Kidney epithelial cell (primary cell): ENCODE measurements around the gene SHISA7. TPM values are rescaled to one million over a fixed set of nuclear protein-coding genes. Genes with fewer than 3 reads are reported as not detected.

ENCODE experiments used
- DNase-seq: peaks from one replicate; pipeline ENCODE4 v3.0.0-alpha.2; 2010; ENCODE audit warnings: low read depth
- H3K27me3 ChIP-seq: 2 replicates; pipeline ENCODE4 v1.6.0; 2011; ENCODE audit warnings: low read length; ENCODE audit not compliant: control insufficient read depth, insufficient read depth
- H3K36me3 ChIP-seq: 2 replicates; pipeline ENCODE4 v1.5.1; 2011; ENCODE audit warnings: low read length; ENCODE audit not compliant: control insufficient read depth, insufficient read depth
- H3K4me3 ChIP-seq: 2 replicates; pipeline ENCODE4 v1.5.1; 2011; ENCODE audit warnings: low read depth, mild to moderate bottlenecking, control low read depth, low read length
- total RNA-seq: library from RNA; depleted of rRNA; stranded (reverse); fragments of >200 nt; gene quantifications from 2 replicates; pipeline ENCODE4 v1.2.3, GENCODE V29; 2015
- TF ChIP-seq, protein P1 (sequence below): IDR thresholded peaks from 2 replicates; pipeline ENCODE4 v1.5.1; 2011; ENCODE audit warnings: mild to moderate bottlenecking, moderate library complexity, low read length, control low read depth, inconsistent platforms; ENCODE audit not compliant: insufficient read depth, poor library complexity, severe bottlenecking

Gene SHISA7
- total RNA-seq, 1 donor from 2014 or later = not detected

- TF ChIP-seq, protein P1, sequence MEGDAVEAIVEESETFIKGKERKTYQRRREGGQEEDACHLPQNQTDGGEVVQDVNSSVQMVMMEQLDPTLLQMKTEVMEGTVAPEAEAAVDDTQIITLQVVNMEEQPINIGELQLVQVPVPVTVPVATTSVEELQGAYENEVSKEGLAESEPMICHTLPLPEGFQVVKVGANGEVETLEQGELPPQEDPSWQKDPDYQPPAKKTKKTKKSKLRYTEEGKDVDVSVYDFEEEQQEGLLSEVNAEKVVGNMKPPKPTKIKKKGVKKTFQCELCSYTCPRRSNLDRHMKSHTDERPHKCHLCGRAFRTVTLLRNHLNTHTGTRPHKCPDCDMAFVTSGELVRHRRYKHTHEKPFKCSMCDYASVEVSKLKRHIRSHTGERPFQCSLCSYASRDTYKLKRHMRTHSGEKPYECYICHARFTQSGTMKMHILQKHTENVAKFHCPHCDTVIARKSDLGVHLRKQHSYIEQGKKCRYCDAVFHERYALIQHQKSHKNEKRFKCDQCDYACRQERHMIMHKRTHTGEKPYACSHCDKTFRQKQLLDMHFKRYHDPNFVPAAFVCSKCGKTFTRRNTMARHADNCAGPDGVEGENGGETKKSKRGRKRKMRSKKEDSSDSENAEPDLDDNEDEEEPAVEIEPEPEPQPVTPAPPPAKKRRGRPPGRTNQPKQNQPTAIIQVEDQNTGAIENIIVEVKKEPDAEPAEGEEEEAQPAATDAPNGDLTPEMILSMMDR = no peak
- DNase-seq = no peak
- Histone ChIP-seq H3K27me3 (no peaks in the 10 kb centered on the region), H3K36me3 (peaks cover 1% of the 10 kb centered on the region), H3K4me3 (peak overlapping the region; percentile 79)
Measured at GRCh38 chr19:55485439-55486011, 42.4 kb upstream of the SHISA7 start.

- no peak for DNase-seq
- H3K27me3 ChIP-seq = no peaks in the 10 kb centered on the region
- peaks cover 1% of the 10 kb centered on the region for H3K36me3 ChIP-seq
- TF ChIP-seq, protein P1 = no peak
- H3K4me3 ChIP-seq = peak within 1 kb of the TSS; percentile 79
Measured at GRCh38 chr19:55484593-55485438, 41.7 kb upstream of the SHISA7 start, which contains the start of gene NAT14. NAT14 (plus strand) TSS chr19:55485188; CDS start chr19:55485709, 521 bp downstream.

GRCh38 chr19:55483706-55484592 lies 40.8 kb upstream of the SHISA7 start:
- Histone ChIP-seq H3K27me3 (no peaks in the 10 kb centered on the region), H3K4me3 (peak overlapping the region; percentile 79), H3K36me3 (peaks cover 1% of the 10 kb centered on the region)
- TF ChIP-seq, protein P1 = no peak
- DNase-seq = no peak

DNA sequence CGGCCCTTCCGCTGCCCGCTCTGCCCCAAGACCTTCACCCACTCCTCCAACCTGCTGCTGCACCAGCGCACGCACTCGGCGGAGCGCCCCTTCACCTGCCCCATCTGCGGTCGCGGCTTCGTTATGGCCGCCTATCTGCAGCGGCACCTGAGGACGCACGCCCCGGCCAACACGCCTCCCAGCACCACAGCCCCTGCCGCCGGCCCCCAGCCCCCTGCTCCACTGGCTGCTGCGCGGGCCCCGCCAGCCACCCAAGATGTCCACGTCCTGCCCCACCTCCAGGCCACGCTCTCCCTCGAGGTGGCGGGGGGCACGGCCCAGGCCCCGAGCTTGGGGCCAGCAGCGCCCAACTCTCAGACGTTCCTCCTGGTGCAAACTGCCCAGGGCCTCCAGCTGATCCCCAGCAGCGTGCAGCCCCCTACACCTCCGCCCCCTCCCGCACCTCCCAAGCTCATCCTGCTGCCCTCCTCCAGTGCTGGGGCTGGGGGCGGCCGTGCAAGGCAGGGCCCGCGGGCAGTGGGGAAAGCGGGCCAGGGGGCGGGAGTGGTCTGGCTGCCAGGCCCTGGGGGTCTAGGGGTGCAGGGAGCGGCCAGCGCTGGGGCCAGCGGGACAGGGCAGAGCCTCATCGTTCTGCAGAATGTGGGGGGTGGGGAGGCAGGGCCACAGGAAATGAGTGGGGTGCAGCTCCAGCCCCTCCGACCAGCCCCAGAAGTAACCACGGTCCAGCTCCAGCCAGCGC lies 40.0 kb upstream of the SHISA7 start:
- DNase-seq = no peak
- TF ChIP-seq, protein P1 = no peak
- Histone ChIP-seq H3K27me3 (no peaks in the 10 kb centered on the region), H3K4me3 (no peak overlapping the region), H3K36me3 (peaks cover 1% of the 10 kb centered on the region)

GRCh38 chr19:55482156-55482961 lies 39.3 kb upstream of the SHISA7 start:
- H3K36me3 ChIP-seq = peaks cover 1% of the 10 kb centered on the region
- no peak for DNase-seq
- TF ChIP-seq, protein P1 = no peak
- no peaks in the 10 kb centered on the region for H3K27me3 ChIP-seq
- no peak overlapping the region for H3K4me3 ChIP-seq
